Measurements from ENCODE around the gene DOCK3.
"Not testable (repeated sequence)": the region's sequence is repeated elsewhere in the genome, so short reads cannot be mapped to it uniquely, and the experiment has no call there.

DOCK3 gene

DNA sequence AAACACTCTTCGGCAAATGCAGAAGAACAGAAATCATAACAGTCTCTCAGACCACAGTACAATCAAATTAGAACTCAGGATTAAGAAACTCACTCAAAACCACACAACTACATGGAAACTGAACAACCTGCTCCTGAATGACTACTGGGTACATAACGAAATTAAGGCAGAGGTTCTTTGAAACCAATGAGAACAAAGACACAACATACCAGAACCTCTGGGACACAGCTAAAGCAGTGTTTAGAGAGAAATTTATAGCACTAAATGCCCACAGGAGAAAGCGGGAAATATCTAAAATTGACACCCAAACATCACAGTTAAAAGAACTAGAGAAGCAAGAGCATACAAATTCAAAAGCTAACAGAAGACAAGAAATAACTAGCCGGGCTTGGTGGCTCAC, 589.4 kb downstream of the DOCK3 start:
- DNase-seq: not testable (repeated sequence)

GRCh38 chr3:51268132-51268531, 593.4 kb downstream of the DOCK3 start:
- DNase-seq: no peak

GRCh38 chr3:51269466-51269865, 594.7 kb downstream of the DOCK3 start:
- no peak for DNase-seq

DNA sequence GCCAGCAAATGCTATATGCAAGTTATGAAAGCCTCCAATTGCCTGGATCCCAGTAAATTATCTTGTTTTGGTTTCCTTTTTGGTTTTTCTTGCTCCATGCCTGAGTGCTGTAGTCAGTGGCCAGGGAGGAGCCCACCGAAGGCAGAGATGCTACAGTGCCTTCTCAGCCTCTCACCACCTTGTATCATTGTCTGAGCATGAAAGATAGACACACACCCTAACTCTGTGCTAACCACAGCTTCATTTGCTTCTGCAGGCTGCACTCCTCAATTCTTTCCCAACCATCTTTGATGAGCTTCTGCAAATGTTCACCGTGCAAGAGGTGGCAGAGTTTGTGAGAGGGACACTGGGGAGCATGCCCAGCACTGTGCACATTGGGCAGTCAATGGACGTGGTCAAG, 595.8 kb downstream of the DOCK3 start:
- DNase-seq: no peak

DNA sequence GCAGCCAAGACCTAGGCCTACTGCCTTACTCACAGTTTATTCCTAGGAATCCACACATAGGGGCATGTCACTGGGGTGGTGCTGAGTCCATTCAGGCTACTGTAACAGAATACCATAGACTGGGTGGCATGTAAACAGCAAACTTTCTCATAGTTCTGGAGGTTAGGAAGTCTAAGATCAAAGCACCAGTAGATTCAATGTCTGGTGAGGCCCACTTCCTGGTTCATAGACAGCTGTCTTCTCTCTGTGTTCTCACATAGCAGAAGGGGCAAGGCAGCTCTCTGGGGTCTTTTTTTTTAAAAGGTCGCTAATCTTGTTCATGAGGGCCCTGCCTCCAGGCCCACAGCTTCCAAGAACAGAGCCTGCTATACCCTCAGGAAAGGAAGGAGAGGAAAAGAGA, 596.4 kb downstream of the DOCK3 start:
- no peak for DNase-seq

DNA sequence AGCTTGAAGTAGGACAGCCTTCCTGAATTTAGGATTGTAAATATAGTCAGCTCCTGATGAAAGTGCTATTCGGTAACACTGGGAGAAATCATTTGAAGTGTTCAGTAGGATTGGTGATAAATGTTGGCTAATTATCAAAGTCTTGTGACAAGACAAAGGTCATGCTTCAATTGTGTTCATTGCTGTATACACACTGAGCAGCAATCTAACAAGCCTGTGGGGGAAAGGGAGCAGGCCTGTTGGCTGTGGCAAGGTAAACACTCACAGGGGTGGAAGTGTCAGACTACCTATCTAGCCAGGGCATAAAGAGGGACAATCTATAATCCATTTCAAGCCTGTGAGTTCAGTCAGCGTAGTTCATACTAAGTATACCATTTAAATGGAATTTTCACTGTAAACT, 599.3 kb downstream of the DOCK3 start:
- DNase-seq: no peak

DNA sequence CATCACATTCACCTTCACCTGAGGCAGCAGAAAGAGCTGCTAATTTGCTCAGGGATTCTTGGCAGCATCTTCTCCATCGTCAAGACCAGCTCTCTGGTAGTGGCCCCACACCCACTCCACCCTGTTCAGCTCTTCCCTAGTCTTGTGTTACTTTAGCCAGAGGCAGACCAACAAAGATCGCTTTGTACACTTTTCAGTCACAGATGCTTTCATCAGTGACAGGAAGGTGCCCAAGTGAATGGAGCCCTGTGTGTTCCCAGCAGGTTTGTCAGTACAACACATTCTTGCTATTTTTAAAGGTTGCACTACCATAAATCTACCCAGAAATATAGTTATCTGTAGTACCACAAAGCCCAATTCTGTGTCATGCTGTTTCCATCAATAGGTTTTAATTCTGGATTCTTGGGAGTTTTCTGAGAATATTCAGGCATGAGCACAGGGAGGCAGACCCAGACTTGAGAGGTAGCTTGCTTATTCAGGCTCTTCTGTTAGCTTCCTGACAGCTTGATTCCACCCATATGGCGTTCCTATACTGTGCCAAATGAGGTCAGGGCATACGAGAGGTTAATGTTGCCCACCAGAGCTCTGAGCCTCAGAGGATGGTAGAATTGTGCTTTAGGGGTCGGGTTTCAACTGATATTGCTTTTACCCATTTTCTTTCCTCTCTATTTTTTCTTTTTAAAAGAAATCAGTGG, 600.5 kb downstream of the DOCK3 start:
- DNase-seq: no peak

GRCh38 chr3:51276046-51276445, 601.3 kb downstream of the DOCK3 start:
- DNase-seq: no peak

- no peak for DNase-seq
These were observed 604.7 kb downstream of the DOCK3 start for GRCh38 chr3:51279448-51279847.

DNA sequence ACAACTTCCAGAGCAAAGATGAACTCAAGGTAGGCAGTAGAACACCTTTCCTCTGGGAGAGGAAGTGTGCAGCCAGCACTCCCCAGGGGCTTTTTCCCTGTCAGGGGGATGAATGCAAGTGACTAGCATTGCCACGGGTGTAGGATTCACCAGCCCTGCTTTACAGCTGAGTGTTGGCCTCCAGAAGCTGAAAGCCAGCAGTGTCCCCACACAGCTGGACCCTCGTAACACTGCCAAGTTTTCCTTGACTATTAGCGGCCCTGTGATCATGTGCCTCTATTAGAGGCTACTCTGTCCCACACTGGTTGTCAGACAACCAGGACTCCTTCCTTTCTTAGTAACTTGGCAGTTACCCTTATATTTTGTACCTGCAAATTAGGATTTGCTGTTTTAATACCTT, 605.4 kb downstream of the DOCK3 start:
- DNase-seq: no peak

DNA sequence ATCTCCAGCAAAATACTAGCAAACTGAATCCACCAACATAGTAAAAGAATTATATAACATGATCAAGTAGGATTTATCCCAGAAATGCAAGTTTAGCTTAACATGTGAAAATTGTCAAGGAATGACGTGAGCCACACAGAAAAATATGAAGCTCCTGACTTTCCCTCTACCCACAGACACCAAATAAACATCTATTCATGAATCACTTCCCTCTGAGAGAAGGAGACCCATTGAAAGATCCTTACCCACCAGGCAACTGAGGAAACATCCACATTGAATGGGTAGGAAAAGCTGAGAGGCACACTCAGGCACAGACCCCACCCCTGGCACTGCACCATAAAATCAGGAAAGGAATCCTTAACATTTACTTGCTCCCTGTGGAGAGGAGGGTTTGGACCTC, 608.2 kb downstream of the DOCK3 start:
- DNase-seq: no peak

- DNase-seq: no peak
These were observed 608.7 kb downstream of the DOCK3 start for GRCh38 chr3:51283421-51283820.

- no peak for DNase-seq
These were observed 620.9 kb downstream of the DOCK3 start for GRCh38 chr3:51295625-51296024.

DNA sequence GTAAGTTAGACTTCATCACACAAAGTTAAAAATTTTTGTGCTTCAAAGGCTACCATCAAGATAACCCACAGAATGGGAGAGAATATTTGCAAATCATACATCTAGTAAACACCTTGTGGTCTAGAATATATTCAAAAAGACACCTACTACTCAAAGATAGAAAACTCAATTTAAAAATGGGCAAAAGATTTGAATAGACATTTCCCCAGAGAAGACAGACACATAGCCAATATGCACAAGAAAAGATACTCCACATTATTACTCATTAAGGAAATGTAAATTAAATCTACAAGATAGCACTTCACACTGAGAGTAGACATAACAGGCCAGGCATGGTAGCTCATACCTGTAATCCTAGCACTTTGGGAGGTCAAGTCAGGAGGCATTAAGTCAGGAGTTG, 622.6 kb downstream of the DOCK3 start:
- no peak for DNase-seq

- no peak for DNase-seq
These were observed 629.5 kb downstream of the DOCK3 start for GRCh38 chr3:51304230-51304629.

GRCh38 chr3:51306093-51306492, 631.4 kb downstream of the DOCK3 start:
- DNase-seq: no peak

DNA sequence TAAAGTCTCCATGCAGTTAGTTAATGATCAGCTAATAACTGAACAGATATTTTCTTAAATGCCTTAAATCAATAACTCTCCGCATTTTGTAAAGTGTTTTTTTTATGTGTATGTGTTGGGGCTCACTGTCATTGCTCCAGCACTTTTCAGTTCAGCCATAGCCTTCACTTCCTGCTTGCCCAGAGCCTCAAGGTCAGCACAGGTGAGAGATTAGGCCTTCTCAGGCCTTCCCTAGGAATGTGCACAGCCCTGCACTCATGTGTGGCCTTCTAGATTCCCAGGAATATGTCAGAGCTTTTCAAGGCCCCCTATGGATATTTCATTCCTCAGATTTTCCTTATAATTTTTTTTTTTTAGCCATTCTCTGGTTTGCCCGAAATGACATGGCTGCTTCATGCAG, 632.7 kb downstream of the DOCK3 start:
- no peak for DNase-seq

DNA sequence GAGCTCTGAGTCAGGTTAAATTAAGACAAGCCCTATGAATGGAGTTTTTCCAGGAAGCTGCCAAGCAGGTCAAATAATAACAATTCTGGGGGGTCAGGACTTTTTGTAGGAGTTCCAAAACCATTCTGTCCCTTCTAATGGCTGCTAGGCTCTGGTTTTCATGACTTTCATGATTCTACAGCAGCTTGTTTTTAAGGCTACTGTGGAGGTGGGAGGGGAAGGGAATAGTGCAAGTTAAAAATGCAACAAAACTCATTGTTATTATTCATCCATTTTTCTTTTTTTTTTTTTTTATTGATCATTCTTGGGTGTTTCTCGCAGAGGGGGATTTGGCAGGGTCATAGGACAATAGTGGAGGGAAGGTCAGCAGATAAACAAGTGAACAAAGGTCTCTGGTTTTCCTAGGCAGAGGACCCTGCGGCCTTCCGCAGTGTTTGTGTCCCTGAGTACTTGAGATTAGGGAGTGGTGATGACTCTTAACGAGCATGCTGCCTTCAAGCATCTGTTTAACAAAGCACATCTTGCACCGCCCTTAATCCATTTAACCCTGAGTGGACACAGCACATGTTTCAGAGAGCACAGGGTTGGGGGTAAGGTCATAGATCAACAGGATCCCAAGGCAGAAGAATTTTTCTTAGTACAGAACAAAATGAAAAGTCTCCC, 633.3 kb downstream of the DOCK3 start:
- not testable (repeated sequence) for DNase-seq

DNA sequence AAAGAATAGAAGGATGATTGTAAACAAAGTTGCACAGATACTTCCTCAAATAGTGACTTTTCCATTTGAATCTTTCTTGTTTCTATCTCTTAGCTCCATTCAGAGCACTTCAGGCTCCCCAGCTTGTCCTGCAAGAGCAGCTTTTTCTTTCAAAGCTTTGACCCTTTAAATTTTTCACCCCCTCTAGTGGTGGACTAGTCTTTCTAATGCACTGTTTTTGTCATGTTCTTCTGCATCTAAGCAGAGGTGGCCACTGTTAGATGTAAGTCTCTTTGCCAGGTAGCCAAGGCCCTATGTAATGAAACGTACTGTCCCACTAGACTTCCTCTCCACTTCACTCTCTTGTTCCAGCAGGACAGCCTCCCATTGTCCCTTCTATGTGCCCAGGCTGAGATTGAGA, 636.3 kb downstream of the DOCK3 start:
- no peak for DNase-seq

DNA sequence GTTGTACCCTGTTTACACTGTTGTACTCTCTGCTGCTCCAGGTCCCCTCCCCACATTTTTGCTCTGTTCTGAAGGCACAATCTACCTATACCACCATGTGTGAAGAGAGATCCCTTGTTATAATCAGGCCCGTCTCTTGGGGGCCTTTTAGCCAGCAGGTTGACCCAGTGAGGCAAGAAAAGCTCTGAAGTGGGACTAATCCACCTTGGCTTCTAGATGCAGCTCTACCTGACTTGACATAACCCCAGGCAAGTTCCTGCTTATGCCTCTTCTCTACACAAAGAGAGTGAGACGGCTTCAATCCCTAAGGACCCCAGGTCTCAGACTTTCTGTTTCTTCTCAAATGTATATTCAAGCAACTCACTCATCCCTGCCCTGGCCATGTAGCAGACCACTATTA, 653.5 kb downstream of the DOCK3 start:
- DNase-seq: no peak

GRCh38 chr3:51330046-51330445, 655.3 kb downstream of the DOCK3 start:
- no peak for DNase-seq

GRCh38 chr3:51332156-51332555, 657.4 kb downstream of the DOCK3 start:
- no peak for DNase-seq

DNA sequence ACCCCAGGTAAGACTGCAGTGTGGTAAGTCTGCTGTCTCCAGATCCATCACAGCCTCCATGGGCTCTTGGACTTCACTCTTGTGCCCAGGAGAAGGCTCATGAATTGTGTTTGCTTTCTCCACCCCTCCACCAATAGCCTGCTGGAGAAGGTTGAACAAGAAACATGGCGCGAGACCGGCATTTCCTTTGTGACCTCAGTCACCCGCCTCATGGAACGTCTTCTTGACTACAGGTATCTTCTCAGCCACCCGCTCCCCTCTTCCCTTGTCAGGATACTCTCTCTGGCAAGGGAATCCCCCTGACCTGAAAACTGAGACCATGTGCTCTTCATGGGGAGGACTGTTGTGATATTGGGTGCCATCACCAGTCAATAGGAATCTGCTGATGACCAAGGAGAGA, 658.3 kb downstream of the DOCK3 start:
- no peak for DNase-seq

- no peak for DNase-seq
These were observed 661.5 kb downstream of the DOCK3 start for GRCh38 chr3:51336261-51336660.

DNA sequence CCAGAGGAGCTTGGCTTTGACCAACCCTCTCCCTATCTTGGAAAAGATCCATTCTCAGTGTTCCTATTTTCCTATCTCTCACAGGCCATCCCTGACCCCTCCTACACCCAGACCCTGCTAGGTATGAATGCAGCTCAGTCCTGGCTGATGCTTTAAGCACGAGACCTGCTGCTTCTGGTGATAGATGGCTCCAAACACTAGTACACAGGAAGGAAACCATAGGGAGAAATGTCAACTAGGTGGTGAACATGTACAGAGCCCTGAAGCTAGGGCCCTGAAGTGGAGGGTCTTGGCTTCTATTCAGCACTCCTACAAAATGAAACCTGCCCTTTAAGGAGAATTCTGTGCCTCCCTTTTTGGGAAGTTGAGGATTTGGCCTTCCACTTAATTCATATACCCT, 662.9 kb downstream of the DOCK3 start:
- no peak for DNase-seq

Measured in stimulated activated CD8-positive, alpha-beta memory T cell treated with anti-CD3 and anti-CD28 coated beads, Interleukin-4, amount 100 ng/mL, for 48 hours (primary cell).